AG09319 (cell line): ENCODE results near the gene CERS1.

Experiments
- DNase-seq: peaks from one replicate; pipeline ENCODE4 v3.0.0-alpha.2; 2010; ENCODE audit warnings: low read depth; ENCODE audit errors: extremely low read depth
- CTCF ChIP-seq: IDR thresholded peaks from 2 replicates; pipeline ENCODE4 v1.5.1; 2011; ENCODE audit warnings: low read depth, mild to moderate bottlenecking, inconsistent platforms, low read length, moderate library complexity

Gene CERS1

DNA sequence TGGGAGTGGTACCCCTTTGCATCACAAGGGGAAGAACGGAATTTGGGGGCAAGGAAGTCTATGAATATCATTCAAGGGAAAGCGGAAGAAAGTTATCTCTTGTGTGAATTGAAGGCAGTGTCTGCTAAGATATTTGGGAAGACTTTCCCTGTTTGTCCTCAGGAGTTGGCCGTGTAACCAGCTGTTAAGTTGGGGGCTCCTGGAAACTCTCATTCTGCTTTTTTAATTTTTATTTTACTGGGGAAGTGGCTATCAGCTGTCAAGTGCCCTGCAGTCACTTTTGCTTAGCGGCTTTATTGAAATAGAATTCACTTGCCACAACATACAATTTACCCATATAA is 61.3 kb downstream of the CERS1 start:
- no peak for TF ChIP-seq CTCF
- no peak for DNase-seq

- TF ChIP-seq CTCF = no peak
- DNase-seq = no peak
These were observed 61.9 kb downstream of the CERS1 start for GRCh38 chr19:18833849-18834643.

DNA sequence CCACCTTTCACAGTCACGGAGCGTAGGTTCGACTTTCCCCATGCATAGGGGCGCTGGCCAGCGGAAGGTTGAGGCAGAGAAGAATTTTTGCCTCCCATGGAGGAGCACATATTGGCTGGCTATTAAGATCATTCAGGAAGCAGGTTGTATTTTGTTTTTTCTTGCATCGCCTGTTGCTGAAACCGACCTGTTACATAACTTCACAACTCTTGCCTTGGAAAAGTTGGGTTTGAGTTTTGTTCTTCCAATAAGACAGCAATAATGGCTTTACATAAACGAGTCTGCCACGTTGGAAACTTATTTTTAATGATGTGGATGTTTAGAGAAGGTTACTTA is 62.8 kb downstream of the CERS1 start:
- DNase-seq = no peak
- TF ChIP-seq CTCF = no peak

- no peak for DNase-seq
- peak; percentile 31 for TF ChIP-seq CTCF
These were observed 63.4 kb downstream of the CERS1 start for GRCh38 chr19:18832306-18833140.

DNA sequence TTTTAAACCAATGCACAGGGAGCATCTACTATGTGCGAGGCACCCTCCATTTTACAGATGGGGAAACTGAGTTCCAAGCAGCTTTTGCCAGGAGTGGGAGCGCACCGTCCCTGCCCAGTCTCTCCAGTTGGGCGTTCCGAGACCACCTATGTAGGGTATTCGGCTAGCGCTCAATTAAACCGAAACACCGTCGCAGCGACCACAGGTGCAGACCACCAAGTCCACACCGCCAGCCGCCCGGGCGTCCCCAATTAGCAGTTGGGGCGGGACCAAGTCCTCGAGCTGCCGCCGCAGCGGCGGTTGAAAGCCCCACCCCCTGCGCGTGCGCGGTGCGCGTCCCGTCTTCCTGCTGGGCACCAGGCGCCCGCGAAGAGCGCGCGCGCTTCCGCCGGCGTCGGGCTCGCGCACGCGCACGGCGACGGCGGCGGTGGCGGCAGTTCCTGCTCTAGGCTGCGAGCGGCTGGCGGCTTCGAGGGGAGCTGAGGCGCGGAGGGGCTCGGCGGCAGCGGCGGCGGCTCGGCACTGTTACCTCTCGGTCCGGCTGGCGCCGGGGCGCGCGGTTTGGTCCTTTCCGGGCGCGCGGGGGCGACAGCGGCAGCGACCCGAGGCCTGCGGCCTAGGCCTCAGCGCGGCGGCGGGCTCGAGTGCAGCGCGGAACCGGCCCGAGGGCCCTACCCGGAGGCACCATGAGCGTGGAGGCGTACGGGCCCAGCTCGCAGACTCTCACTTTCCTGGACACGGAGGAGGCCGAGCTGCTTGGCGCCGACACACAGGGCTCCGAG is 64.2 kb downstream of the CERS1 start, which contains the start of gene UPF1:
TSS of gene UPF1 (plus strand) at position 436 of the 782 bp plus-strand sequence. CDS start at position 687, 251 bp downstream.
- DNase-seq = peak; percentile 73

DNA sequence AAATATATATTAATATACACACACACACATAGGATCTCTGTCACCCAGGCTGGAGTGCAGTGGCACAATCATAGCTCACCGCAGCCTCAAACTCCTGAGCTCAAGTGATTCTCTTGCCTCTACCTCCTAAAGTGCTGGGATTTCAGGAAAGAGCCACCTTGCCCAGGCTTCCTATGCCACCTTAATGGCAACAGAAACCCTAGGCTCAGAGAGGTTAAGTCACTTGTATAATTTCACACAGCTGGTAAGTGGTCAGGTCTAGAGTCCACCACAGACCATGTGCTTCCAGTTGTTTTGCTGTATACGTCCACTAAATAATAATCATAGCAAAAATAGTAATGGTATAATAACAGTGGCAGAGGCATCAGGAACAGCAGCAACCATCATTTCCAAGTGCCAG is 65.5 kb downstream of the CERS1 start:
- no peak for TF ChIP-seq CTCF
- no peak for DNase-seq

More for the DNA sequence above, 64.2 kb downstream of the CERS1 start, which contains the start of gene UPF1:
- TF ChIP-seq CTCF = no peak
